SK-N-SH treated with all-trans-retinoic acid at 6 μM for 48 hours (cell line): ENCODE measurements around the gene UBASH3A.

Experiments used
- ARNTL ChIP-seq: fragments of 450-650 bp; formaldehyde crosslinking; IDR thresholded peaks from 2 replicates; pipeline ENCODE4 v1.5.0; 2020; ENCODE audit warnings: low read depth, mild to moderate bottlenecking, moderate library complexity, borderline replicate concordance
- CSRNP3 ChIP-seq: fragments of 250-450 bp; sonication (Bioruptor Pico); IDR thresholded peaks from 2 replicates; pipeline ENCODE4 v1.5.1; 2021; ENCODE audit warnings: mild to moderate bottlenecking, moderate library complexity
- ISL1 ChIP-seq: fragments of 250-450 bp; sonication (Bioruptor Pico); IDR thresholded peaks from 2 replicates; pipeline ENCODE4 v2.1.2; 2022; ENCODE audit warnings: mild to moderate bottlenecking, moderate library complexity
- PATZ1 ChIP-seq: fragments of 250-450 bp; sonication (Bioruptor Pico); IDR thresholded peaks from 2 replicates; pipeline ENCODE4 v1.8.0; 2020; ENCODE audit warnings: mild to moderate bottlenecking, moderate library complexity, borderline replicate concordance
- RARB ChIP-seq: fragments of 250-450 bp; sonication (Bioruptor Pico); IDR thresholded peaks from 2 replicates; pipeline ENCODE4 v1.8.0; 2021; ENCODE audit warnings: mild to moderate bottlenecking, moderate library complexity

GRCh38 chr21:42377951-42378340 is 25.8 kb upstream of the UBASH3A start:
- TF ChIP-seq RARB (CRISPR knock-in tag) = no peak
- no peak for TF ChIP-seq CSRNP3
- TF ChIP-seq PATZ1 (CRISPR knock-in tag) = no peak
- TF ChIP-seq ISL1 (CRISPR knock-in tag) = no peak
- TF ChIP-seq ARNTL = no peak
